HepG2 (cell line): ENCODE results near the gene NKD1. TPM values are rescaled to one million over a fixed set of nuclear protein-coding genes. Genes with fewer than 3 reads are reported as not detected.

Source experiments
- ATRX ChIP-seq: sonication (generic); formaldehyde crosslinking; IDR thresholded peaks from 2 replicates; pipeline ENCODE4 v1.4.0; 2020; ENCODE audit warnings: missing genetic modification reagents, borderline replicate concordance
- CENPX ChIP-seq: sonication (generic); formaldehyde crosslinking; IDR thresholded peaks from 2 replicates; pipeline ENCODE4 v1.9.0; 2021; ENCODE audit warnings: mild to moderate bottlenecking, missing genetic modification reagents, moderate library complexity
- FOSL1 ChIP-seq: sonication (generic); formaldehyde crosslinking; IDR thresholded peaks from 2 replicates; pipeline ENCODE4 v1.9.0; 2021; ENCODE audit warnings: missing genetic modification reagents, borderline replicate concordance
- PHB2 ChIP-seq: fragments of 450-650 bp; IDR thresholded peaks from 2 replicates; pipeline ENCODE4 v1.6.1; 2018; ENCODE audit not compliant: partially characterized antibody
- REL ChIP-seq: sonication (generic); formaldehyde crosslinking; conservative IDR thresholded peaks from 2 replicates; pipeline ENCODE4 v1.8.0; 2022; ENCODE audit warnings: mild to moderate bottlenecking, missing genetic modification reagents, moderate library complexity
- SMYD3 ChIP-seq: sonication (generic); formaldehyde crosslinking; IDR thresholded peaks from 2 replicates; pipeline ENCODE4 v1.8.1; 2023; ENCODE audit warnings: mild to moderate bottlenecking, missing genetic modification reagents
- ZFY ChIP-seq: sonication (generic); formaldehyde crosslinking; IDR thresholded peaks from 2 replicates; pipeline ENCODE4 v1.4.0; 2020; ENCODE audit warnings: missing genetic modification reagents
- ZNF263 ChIP-seq: sonication (generic); formaldehyde crosslinking; IDR thresholded peaks from 2 replicates; pipeline ENCODE4 v1.4.0; 2020; ENCODE audit warnings: missing genetic modification reagents
- ZNF337 ChIP-seq: sonication (generic); formaldehyde crosslinking; IDR thresholded peaks from 2 replicates; pipeline ENCODE4 v1.5.1; 2020; ENCODE audit warnings: missing genetic modification reagents, low read depth, mild to moderate bottlenecking, borderline replicate concordance
- ZNF432 ChIP-seq: sonication (generic); formaldehyde crosslinking; IDR thresholded peaks from 2 replicates; pipeline ENCODE4 v1.5.0; 2020; ENCODE audit warnings: missing genetic modification reagents, mild to moderate bottlenecking, borderline replicate concordance
- ZNF441 ChIP-seq: sonication (generic); formaldehyde crosslinking; IDR thresholded peaks from 2 replicates; pipeline ENCODE4 v1.7.0; 2021; ENCODE audit warnings: missing genetic modification reagents, borderline replicate concordance
- ZNF484 ChIP-seq: sonication (generic); formaldehyde crosslinking; IDR thresholded peaks from 2 replicates; pipeline ENCODE4 v1.5.1; 2020; ENCODE audit warnings: mild to moderate bottlenecking, low read depth, missing genetic modification reagents, borderline replicate concordance
- ZNF549 ChIP-seq: sonication (generic); formaldehyde crosslinking; IDR thresholded peaks from 2 replicates; pipeline ENCODE4 v1.5.0; 2020; ENCODE audit warnings: missing genetic modification reagents
- ZNF660 ChIP-seq: sonication (generic); formaldehyde crosslinking; IDR thresholded peaks from 2 replicates; pipeline ENCODE4 v1.5.1; 2020; ENCODE audit warnings: mild to moderate bottlenecking, low read depth, missing genetic modification reagents, borderline replicate concordance
- ZNF75D ChIP-seq: sonication (generic); formaldehyde crosslinking; IDR thresholded peaks from 2 replicates; pipeline ENCODE4 v1.8.1; 2023; ENCODE audit warnings: missing genetic modification reagents, mild to moderate bottlenecking, borderline replicate concordance
- polyA plus RNA-seq, 8 experiments: library from polyadenylated mRNA; depleted of rRNA in 3 of 8; stranded (reverse) in 7 of 8; unstranded in 1 of 8; fragments of >200 nt; fragmentation: Illumina TruSeq in 4 of 8; extraction: Trizol in 4 of 8; gene quantifications; 2 replicates each; pipeline versions ENCODE4 v1.2.1 to v1.2.3, GENCODE V29; 2011 to 2016; ENCODE audit warnings: low read depth in 4 of 8, missing spikeins in 1 of 8, mixed read lengths in 1 of 8; ENCODE audit not compliant: insufficient read depth in 1 of 8
- total RNA-seq, 5 experiments: library from RNA; depleted of rRNA; stranded (reverse); fragments of >200 nt; fragmentation: Illumina TruSeq; extraction: Trizol; gene quantifications; 2 replicates each; pipeline ENCODE4 v1.2.3, GENCODE V29; 2016; ENCODE audit warnings: low read depth in 1 of 5
- TF ChIP-seq, protein P1 (sequence below): sonication (generic); formaldehyde crosslinking; IDR thresholded peaks from 2 replicates; pipeline ENCODE4 v1.5.1; 2020; ENCODE audit warnings: mild to moderate bottlenecking, missing genetic modification reagents, moderate library complexity
- TF ChIP-seq, protein P2 (sequence below): sonication (generic); formaldehyde crosslinking; IDR thresholded peaks from 2 replicates; pipeline ENCODE4; 2020; ENCODE audit warnings: missing genetic modification reagents, mild to moderate bottlenecking, borderline replicate concordance
- TF ChIP-seq, protein P3 (sequence below): sonication (generic); formaldehyde crosslinking; IDR thresholded peaks from 2 replicates; pipeline ENCODE4 v1.5.1; 2020; ENCODE audit warnings: mild to moderate bottlenecking, moderate library complexity, missing genetic modification reagents

The NKD1 gene
- total and polyA plus RNA-seq, 2 of the 13 experiments (the other 11 are each of a cell fraction or from before 2014, with no cell fraction given) = 70.4 to 121 TPM

DNA sequence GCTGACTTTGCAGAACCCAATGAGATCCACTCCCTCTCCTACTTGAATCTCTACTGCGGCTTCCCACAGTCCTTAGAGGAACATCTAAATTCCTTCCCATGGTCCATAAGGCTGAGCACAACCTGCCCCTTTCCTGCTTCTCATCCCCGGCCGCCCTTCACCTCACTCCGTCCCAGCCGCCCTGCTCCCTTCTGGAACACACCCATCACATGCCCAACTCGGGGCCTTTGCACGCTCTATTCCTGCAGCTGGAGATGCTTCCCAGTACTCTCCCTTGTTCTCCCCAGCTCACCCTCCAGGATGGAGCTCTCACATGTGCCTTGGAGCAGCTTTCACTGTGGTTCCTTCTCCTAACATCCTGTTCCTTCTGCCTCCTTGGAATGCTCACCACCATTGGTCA is 23.6 kb downstream of the NKD1 start (continued):
- TF ChIP-seq FOSL1 (CRISPR knock-in tag) (no peak), SMYD3 (CRISPR knock-in tag) (no peak), ZNF549 (CRISPR knock-in tag) (no peak), CENPX (CRISPR knock-in tag) (no peak), ZNF337 (CRISPR knock-in tag) (no peak), REL (0 out of 2 replicates have a peak, but pooled peaks have one; percentile 3), ZNF484 (CRISPR knock-in tag) (no peak), ZNF441 (CRISPR knock-in tag) (no peak), ZNF432 (CRISPR knock-in tag) (no peak), ZFY (no peak), ZNF660 (CRISPR knock-in tag) (no peak), PHB2 (no peak), ATRX (CRISPR knock-in tag) (no peak), ZNF75D (CRISPR knock-in tag) (no peak), ZNF263 (CRISPR knock-in tag) (no peak)
- TF ChIP-seq, protein P1, sequence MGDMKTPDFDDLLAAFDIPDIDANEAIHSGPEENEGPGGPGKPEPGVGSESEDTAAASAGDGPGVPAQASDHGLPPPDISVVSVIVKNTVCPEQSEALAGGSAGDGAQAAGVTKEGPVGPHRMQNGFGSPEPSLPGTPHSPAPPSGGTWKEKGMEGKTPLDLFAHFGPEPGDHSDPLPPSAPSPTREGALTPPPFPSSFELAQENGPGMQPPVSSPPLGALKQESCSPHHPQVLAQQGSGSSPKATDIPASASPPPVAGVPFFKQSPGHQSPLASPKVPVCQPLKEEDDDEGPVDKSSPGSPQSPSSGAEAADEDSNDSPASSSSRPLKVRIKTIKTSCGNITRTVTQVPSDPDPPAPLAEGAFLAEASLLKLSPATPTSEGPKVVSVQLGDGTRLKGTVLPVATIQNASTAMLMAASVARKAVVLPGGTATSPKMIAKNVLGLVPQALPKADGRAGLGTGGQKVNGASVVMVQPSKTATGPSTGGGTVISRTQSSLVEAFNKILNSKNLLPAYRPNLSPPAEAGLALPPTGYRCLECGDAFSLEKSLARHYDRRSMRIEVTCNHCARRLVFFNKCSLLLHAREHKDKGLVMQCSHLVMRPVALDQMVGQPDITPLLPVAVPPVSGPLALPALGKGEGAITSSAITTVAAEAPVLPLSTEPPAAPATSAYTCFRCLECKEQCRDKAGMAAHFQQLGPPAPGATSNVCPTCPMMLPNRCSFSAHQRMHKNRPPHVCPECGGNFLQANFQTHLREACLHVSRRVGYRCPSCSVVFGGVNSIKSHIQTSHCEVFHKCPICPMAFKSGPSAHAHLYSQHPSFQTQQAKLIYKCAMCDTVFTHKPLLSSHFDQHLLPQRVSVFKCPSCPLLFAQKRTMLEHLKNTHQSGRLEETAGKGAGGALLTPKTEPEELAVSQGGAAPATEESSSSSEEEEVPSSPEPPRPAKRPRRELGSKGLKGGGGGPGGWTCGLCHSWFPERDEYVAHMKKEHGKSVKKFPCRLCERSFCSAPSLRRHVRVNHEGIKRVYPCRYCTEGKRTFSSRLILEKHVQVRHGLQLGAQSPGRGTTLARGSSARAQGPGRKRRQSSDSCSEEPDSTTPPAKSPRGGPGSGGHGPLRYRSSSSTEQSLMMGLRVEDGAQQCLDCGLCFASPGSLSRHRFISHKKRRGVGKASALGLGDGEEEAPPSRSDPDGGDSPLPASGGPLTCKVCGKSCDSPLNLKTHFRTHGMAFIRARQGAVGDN (CRISPR knock-in tag) = 0 out of 2 replicates have a peak, but pooled peaks have one; percentile 9
- TF ChIP-seq, protein P2, sequence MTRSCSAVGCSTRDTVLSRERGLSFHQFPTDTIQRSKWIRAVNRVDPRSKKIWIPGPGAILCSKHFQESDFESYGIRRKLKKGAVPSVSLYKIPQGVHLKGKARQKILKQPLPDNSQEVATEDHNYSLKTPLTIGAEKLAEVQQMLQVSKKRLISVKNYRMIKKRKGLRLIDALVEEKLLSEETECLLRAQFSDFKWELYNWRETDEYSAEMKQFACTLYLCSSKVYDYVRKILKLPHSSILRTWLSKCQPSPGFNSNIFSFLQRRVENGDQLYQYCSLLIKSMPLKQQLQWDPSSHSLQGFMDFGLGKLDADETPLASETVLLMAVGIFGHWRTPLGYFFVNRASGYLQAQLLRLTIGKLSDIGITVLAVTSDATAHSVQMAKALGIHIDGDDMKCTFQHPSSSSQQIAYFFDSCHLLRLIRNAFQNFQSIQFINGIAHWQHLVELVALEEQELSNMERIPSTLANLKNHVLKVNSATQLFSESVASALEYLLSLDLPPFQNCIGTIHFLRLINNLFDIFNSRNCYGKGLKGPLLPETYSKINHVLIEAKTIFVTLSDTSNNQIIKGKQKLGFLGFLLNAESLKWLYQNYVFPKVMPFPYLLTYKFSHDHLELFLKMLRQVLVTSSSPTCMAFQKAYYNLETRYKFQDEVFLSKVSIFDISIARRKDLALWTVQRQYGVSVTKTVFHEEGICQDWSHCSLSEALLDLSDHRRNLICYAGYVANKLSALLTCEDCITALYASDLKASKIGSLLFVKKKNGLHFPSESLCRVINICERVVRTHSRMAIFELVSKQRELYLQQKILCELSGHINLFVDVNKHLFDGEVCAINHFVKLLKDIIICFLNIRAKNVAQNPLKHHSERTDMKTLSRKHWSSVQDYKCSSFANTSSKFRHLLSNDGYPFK = no peak
- TF ChIP-seq, protein P3, sequence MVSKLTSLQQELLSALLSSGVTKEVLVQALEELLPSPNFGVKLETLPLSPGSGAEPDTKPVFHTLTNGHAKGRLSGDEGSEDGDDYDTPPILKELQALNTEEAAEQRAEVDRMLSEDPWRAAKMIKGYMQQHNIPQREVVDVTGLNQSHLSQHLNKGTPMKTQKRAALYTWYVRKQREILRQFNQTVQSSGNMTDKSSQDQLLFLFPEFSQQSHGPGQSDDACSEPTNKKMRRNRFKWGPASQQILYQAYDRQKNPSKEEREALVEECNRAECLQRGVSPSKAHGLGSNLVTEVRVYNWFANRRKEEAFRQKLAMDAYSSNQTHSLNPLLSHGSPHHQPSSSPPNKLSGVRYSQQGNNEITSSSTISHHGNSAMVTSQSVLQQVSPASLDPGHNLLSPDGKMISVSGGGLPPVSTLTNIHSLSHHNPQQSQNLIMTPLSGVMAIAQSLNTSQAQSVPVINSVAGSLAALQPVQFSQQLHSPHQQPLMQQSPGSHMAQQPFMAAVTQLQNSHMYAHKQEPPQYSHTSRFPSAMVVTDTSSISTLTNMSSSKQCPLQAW = no peak
